ENCODE data around the gene DYNC1LI1. TPM values are rescaled to one million over a fixed set of nuclear protein-coding genes. Genes with fewer than 3 reads are reported as not detected.
"Not testable (repeated sequence)": the region's sequence is repeated elsewhere in the genome, so short reads cannot be mapped to it uniquely, and the experiment has no call there.

Gene DYNC1LI1
- total RNA-seq, 1 experiment from 2014 or later = 41.1 TPM

DNA sequence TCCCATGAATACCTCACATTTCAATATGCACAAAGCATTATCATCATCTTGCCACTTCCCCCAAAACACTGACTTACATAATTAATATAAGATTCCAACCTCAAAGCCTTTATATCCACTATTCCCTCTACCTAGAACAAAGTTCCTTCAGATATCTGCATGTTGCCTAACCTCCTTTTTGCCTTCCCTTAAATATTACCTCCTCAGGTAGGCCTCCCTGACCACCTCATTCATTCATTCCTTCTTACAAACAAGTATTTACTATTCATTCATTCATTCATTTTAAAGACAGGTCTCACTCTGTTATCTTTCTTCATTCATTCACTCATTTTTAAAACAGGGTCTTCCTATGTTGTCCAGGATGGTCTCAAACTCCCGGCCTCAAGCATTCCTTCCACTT is 18.6 kb downstream of the DYNC1LI1 start:
- DNase-seq (ENCODE audit: low read depth) = no peak
- in situ Hi-C loops (cut with HindIII; ENCODE audit: low pct_unique_long_range_greater_than_20kb, low sequenced_read_pairs) = no loop called here

DNA sequence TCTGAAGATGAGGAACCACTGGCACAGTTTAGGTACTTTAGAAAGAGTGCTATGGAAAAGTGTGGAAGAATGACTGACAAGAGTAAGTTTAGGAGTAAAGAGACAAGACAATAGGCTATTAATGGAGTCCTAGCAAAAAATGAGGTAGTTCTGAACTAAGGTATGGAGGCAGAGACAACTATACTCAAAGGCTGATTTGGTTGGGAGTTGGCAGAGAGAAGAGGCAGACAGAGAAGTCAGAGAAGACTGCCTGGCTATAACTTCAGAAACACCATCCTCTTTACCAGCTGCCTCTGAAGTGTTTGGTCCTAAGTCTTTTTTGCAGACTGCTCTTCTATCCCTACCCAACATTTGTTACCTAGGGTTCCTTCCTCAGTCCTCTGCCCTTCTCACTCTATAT is 19.2 kb downstream of the DYNC1LI1 start:
- in situ Hi-C loops (cut with HindIII; ENCODE audit: low pct_unique_long_range_greater_than_20kb, low sequenced_read_pairs) = no loop called here
- no peak for DNase-seq (ENCODE audit: low read depth)

DNA sequence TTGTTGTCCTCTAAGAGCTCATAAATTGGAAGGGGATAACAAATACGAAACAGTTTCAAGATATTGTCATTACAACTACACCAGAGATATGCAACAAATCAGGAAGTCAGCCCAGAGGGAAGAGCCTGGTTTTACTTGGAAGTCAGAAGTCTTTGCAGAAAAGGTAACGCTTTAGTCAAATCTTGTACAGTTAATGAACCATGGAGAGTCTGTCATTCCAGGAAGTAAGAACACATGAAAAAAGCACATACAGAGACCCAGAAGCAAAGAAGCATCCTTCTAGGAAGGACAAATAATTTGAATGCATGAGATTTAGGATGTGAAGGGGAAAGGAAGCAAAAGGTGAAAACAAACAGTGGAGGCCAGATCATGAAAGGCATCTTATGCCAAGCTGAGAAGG is 19.6 kb downstream of the DYNC1LI1 start:
- peak; percentile 41 for DNase-seq (ENCODE audit: low read depth)
- in situ Hi-C loops (cut with HindIII; ENCODE audit: low pct_unique_long_range_greater_than_20kb, low sequenced_read_pairs) = no loop called here

DNA sequence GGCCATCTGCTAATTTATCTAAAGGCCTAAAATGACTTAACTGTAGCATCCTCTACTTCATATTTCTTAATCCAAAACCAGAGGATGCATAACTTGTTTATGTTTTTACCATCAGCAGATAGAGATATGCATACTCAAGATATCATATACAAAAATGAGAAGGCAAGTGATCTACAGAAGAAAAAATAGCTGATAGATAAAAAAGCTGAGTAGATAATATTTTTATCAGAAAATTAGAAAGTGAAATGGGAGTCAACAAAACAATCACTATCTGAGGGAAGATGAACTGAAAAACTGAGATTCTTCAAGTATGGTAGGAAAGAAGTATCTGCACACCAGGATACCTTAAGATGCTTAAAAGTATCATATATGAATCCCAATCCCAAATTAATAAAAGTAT is 25.4 kb downstream of the DYNC1LI1 start:
- no peak for DNase-seq (ENCODE audit: low read depth)
- in situ Hi-C loops (cut with HindIII; ENCODE audit: low pct_unique_long_range_greater_than_20kb, low sequenced_read_pairs) = no loop called here

DNA sequence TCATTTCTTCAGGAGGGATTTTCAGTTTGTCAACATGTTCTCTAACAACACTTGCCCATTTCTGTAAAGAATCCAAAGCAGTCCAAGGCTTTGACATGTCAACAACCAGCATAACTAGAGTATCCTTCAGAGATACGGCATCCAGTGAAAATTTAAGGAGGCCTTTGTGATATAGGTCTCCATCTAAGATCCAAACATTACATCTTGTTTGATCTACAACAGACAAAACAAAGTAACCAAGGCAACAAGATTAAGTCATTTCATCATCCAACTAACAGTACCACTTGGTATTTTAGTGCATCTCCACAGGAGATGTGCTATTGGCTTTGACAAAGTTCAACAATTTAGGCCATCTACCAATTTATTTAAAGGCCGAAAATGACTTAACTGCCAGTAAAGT is 25.8 kb downstream of the DYNC1LI1 start:
- in situ Hi-C loops (cut with HindIII; ENCODE audit: low pct_unique_long_range_greater_than_20kb, low sequenced_read_pairs) = no loop called here
- DNase-seq (ENCODE audit: low read depth) = no peak

DNA sequence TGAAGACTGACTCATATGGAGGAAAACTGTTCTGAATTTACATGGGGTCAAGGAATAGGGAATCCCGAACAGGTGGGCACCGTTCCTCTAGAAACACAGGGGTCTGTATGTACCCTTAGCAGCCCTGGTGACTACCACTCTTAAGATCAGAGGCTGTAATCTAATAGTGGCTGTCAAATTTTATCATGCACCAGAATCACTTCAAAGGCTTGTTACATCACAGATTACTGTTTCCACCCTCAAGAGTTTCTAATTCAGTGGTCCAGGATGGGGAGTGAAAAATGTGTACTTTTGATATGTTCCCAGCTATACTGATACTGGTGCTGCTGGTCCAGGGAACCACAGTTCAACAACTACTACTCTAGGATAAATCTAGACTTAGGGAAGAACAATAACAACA is 27.9 kb downstream of the DYNC1LI1 start:
- DNase-seq (ENCODE audit: low read depth) = no peak
- in situ Hi-C loops (cut with HindIII; ENCODE audit: low pct_unique_long_range_greater_than_20kb, low sequenced_read_pairs) = no loop called here

DNA sequence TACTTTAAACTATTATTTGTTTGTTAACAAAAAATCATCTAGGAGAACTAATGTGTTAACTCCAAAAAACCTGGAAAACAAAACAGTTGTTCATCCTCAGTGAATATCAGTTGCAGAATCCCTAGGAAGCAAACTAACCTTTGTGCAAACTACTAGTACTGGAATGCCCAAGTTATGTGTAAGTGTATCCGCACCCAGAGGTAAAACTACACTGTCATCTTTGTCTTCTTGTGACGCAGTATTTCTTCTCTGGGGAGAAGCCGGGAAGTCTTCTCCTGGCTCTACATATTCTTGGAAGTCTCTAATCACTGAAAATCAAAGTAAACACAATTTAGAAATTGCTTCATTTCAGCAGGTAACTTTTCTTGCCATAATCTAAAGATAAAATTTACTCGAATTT is 29.8 kb downstream of the DYNC1LI1 start:
- in situ Hi-C loops (cut with HindIII; ENCODE audit: low pct_unique_long_range_greater_than_20kb, low sequenced_read_pairs) = no loop called here
- no peak for DNase-seq (ENCODE audit: low read depth)

DNA sequence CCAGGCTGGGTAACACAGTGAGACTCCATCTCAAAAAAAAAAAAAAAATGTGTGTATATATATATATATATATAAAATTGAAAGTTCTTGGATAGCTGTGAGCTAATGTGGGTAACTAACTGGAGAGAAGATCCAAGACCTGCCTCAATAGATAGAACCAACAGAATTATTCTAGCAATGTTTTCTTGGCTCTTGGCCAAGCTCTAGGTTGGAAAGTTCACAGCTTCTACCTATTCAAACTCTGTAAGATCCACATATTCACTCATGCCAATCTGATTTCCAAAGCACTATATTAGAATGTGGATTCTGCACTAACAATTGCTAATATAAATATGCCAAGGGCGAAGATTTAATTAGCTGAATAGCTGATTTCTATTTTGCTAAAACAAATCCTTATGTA is 38.2 kb downstream of the DYNC1LI1 start:
- DNase-seq (ENCODE audit: low read depth) = no peak
- in situ Hi-C loops (cut with HindIII; ENCODE audit: low pct_unique_long_range_greater_than_20kb, low sequenced_read_pairs) = no loop called here

DNA sequence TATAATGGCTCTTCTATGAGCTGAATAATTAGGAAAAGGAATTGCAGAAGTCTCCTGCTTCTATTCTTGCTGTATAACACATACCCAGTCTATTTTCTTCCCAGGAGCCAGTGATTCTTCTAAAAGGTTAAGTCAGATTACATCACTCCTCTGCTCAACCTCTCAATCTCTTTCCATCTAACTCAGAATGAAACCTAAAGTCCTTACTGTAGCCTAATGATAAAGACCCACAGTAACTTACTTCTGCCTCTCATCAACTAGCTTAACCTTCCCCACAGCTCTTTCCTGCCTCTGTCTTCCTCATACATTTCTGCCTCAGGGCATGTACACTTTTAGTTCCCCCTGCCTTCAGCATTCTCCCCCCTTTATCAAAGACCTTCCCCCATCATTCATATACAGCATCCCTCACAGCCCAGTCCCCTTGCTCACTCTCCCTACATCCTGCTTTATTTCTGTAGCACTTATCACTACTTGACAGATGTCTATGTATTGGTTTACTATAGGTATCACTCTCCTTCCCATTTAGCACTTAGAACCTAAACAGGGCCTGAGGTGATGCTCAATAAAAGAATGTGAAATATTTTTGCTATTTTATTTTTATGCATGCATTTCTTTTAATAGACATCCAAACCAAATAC is 39.5 kb downstream of the DYNC1LI1 start:
- no peak for DNase-seq (ENCODE audit: low read depth)
- in situ Hi-C loops (cut with HindIII; ENCODE audit: low pct_unique_long_range_greater_than_20kb, low sequenced_read_pairs) = no loop called here

DNA sequence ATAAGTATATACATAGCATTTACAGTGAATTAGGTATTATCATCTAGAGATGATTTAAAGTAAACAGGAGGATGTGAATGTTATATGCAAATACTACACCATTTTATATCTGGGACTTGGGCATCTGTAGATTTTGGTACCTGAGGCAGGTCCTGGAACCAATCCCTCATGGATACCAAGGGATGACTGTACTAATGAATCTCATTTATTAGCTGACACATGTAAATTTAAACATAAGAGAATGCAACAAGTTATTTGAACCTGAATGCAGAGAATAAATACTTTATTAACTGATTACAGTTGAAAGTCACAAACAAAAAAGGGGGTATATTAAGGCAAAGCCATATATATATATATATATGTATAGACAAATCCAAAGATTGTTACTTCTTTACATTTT is 44.9 kb downstream of the DYNC1LI1 start:
- in situ Hi-C loops (cut with HindIII; ENCODE audit: low pct_unique_long_range_greater_than_20kb, low sequenced_read_pairs) = no loop called here
- no peak for DNase-seq (ENCODE audit: low read depth)

DNA sequence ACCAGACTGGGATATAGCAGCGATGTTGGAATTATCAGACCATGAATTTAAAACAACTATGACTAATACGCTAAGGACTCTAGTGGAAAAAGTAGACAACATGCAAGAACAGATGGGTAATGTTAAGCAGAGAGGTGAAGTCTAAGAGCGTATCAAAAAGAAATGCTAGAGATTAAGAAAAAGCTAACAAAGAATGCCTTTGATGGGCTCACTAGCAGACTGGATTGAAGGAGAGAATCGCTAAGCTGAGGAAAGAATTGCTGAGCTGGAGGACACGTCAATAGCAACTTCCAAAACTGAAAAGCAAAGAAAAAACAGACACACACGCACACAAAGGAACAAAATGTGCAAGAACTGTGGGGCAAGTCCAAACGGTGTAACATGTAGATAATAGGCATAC is 48.0 kb downstream of the DYNC1LI1 start:
- in situ Hi-C loops (cut with HindIII; ENCODE audit: low pct_unique_long_range_greater_than_20kb, low sequenced_read_pairs) = no loop called here
- peak; percentile 50 for DNase-seq (ENCODE audit: low read depth)

DNA sequence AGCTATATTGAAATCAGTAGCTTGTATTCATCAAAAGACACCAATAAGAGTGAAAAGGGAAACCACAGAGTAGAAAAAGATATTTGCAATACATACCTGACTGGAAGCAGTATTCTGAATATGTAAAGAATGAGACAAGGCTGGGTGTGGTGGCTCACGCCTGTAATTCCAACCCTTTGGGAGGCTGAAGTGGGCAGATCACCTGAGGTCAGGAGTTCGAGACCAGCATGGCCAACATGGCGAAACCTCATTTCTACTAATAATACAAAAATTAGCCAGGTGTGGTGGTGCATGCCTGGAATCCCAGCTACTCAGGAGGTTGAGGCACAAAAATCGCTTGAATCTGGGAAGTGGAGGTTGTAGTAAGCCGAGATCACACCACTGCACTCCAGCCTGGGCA is 51.7 kb downstream of the DYNC1LI1 start:
- DNase-seq (ENCODE audit: low read depth); in situ Hi-C loops (cut with HindIII; ENCODE audit: low pct_unique_long_range_greater_than_20kb, low sequenced_read_pairs): not testable (repeated sequence)

DNA sequence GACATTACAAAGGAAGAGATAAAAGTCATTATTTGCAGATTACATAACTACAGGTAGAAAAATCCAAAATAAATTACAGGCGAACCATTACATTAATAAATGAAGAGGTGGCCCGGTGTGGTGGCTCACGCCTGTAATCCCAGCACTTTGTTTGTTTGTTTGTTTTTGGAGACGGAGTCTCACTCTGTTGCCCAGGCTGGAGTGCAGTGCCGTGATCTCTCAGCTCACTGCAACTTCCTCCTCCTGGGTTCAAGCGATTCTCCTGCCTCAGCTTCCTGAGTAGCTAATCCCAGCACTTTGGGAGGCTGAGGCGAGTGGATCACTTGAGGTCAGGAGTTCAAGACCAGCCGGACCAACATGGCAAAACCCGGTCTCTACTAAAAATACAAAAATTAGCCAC is 53.9 kb downstream of the DYNC1LI1 start:
- in situ Hi-C loops (cut with HindIII; ENCODE audit: low pct_unique_long_range_greater_than_20kb, low sequenced_read_pairs) = not testable (repeated sequence)

DNA sequence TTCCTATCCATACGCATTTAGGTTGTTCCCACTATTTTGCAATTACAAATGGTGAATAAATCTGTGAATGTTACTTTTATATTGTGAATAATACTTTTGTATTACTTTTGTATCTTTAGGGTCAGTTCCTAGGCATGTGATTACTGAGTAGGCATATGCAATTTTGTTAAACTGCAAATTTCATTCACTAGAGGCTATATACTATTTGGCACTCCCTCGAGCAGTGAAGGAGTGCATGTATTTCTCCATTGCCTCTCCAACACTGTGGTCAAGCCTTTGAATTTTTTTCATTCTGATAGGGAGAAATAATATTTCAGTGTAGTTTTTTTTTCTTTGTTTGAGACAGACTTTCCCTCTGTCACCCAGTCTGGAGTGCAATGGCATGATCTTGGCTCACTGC is 59.7 kb downstream of the DYNC1LI1 start:
- in situ Hi-C loops (cut with HindIII; ENCODE audit: low pct_unique_long_range_greater_than_20kb, low sequenced_read_pairs) = no loop called here
- no peak for DNase-seq (ENCODE audit: low read depth)

More for the DNA sequence above, 53.9 kb downstream of the DYNC1LI1 start:
- not testable (repeated sequence) for DNase-seq (ENCODE audit: low read depth)

DNA sequence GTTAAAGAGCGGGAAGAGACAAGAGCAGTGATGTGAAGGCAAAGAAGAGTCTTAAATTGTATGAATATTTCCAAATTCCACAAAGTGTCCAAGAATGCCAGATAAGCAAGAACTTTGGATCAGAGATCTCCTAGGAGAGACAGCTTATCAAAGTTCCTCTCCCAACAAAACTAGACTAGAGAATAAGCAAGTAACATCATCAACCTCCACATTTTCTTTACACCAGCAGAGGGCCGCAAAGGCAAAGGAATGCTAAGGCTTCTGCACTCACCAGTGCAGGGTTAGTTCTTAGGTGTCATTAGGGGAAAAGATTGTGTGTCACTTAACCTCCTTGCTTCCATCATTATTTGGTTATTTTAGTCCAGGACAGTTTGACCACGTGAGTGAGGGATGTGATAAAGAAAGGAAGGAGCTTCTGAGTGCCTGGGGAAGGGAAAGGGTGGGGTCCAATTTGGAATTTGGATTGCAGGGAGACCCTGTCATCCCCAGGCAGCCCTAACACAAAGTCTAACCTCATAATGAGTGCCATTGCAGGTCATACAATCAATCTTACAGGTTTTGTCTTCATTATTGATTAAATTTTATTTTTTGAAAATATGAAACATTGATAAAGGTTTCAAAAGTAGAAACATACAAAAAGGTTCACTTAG is 60.5 kb downstream of the DYNC1LI1 start:
- peak; percentile 46 for DNase-seq (ENCODE audit: low read depth)
- in situ Hi-C loops (cut with HindIII; ENCODE audit: low pct_unique_long_range_greater_than_20kb, low sequenced_read_pairs) = no loop called here

DNA sequence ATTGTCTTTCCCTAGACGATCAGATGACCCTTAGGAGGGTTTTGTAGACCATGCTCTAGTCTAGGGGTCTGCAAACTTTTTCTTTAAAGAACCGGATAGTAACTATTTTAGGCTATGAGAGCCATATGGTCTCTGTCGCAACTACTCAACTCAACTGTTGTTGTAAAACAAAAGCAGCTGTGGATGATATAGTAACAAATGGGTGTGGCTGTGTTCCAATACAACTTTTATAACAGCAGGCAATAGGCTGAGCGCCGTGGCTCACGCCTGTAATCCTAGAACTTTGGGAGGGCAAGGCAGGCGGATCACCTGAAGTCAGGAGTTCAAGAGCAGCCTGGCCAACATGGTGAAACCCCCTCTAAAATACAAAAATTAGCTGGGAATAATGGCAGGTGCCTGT is 61.9 kb downstream of the DYNC1LI1 start:
- no peak for DNase-seq (ENCODE audit: low read depth)
- in situ Hi-C loops (cut with HindIII; ENCODE audit: low pct_unique_long_range_greater_than_20kb, low sequenced_read_pairs) = no loop called here

DNA sequence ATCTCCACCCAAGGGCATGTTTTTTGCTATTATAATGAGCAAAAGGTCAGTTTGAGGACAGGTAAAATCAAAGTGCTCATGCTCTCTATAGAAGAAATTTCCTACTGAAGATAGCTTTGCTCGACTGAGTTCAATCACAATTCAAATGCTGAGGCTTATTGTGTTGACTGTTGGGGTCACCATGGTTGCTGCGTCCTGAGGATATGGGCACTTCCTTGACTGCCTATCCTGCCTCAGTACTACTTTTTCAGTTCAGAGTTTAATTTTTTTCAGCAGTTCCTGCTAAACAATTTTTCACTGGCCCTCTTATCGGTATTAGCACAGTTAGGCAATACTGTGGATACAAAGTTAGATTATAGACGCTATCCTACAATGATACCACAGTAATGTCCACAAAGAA is 64.2 kb downstream of the DYNC1LI1 start:
- in situ Hi-C loops (cut with HindIII; ENCODE audit: low pct_unique_long_range_greater_than_20kb, low sequenced_read_pairs) = no loop called here
- DNase-seq (ENCODE audit: low read depth) = no peak

DNA sequence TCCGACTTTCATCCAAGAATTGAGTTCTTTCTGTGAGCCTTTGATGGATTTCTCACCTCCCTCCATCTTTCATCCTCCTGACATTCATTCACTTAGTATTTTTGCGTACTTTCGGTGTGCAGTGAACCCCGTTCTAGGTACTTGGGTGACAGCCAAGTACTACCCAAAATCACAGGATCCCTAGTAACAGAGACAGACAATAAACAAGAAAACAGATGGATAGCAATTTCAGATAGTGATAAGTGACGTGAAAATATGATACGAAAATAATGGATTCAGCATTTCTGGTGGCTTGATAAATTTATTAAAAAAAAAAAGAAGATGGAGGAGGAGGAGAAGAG is 67.7 kb downstream of the DYNC1LI1 start:
- in situ Hi-C loops (cut with HindIII; ENCODE audit: low pct_unique_long_range_greater_than_20kb, low sequenced_read_pairs) = no loop called here
- no peak for DNase-seq (ENCODE audit: low read depth)

DNA sequence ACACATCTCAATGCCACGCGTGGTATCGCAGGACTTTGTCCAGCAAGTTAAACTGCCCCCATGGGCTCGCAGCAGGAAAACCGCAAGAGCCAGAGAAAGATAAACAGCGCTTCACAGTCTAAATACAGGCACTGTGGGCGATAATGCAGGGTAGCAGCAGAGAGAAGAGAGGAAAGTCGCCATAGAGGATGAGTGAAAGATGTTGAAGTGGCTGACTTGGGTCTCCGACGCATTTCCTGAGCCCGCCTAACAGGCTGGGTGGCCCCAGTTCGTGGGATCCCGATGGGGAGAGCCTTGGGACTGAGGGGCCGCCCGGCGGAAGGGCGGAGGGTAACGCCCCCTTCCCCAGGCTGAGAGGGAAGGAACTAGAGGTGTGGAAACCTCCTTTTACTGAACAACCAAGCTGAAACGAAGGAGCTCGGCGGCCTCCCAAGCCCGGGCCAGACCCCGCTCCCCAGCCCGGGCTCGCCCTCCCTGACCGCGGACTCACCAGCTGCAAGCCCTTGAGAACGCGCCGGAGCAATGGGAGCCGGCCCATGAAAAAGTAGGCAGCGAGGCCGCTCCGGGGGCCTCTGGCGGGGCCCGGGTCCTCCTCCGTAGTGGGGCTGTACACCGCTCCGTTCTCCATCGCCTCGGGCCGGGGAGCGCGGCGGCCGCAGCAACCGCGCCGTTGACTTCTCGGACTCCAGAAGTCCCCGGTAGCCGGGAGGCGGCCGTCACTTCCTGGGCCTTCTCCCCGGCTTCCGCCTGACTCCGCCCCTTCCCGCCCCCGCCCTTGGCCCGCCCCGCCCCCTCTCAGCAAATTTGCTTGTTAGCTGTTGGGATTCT is 68.3 kb downstream of the DYNC1LI1 start, which contains the start of gene CMTM6:
Gene CMTM6 (minus strand): TSS at position 735 of the 828 bp plus-strand sequence. CDS start 107 bp downstream, at position 628.
- peak; percentile 72 for DNase-seq (ENCODE audit: low read depth)
- in situ Hi-C loops (cut with HindIII; ENCODE audit: low pct_unique_long_range_greater_than_20kb, low sequenced_read_pairs) = no loop called here

All from Caki2 (cell line).